SK-MEL-5 (cell line): Measurements from ENCODE around the gene SBNO1. TPM values are rescaled to one million over a fixed set of nuclear protein-coding genes. Genes with fewer than 3 reads are reported as not detected.
A peak's percentile ranks its signal among the peaks of the same experiment; 100 is the strongest.
"Not testable (repeated sequence)": the region's sequence is repeated elsewhere in the genome, so short reads cannot be mapped to it uniquely, and the experiment has no call there.

Experiments used
- DNase-seq: peaks from one replicate; pipeline ENCODE4 v3.0.0-alpha.2; 2016; ENCODE audit warnings: low read depth, low spot score
- in situ Hi-C: cut with HindIII; loops from 2 replicates; pipeline ENCODE4 v1.10.0; 2016; ENCODE audit warnings: low sequenced_read_pairs, high pct_unique_total_duplicates, low pct_unique_long_range_greater_than_20kb
- total RNA-seq: library from RNA; depleted of rRNA; stranded (reverse); fragments of >200 nt; shearing (Covaris generic); gene quantifications from 2 replicates; pipeline ENCODE4 v1.2.3, GENCODE V29; 2014

Gene SBNO1
- total RNA-seq, 1 experiment from 2014 or later: 46.3 TPM

DNA sequence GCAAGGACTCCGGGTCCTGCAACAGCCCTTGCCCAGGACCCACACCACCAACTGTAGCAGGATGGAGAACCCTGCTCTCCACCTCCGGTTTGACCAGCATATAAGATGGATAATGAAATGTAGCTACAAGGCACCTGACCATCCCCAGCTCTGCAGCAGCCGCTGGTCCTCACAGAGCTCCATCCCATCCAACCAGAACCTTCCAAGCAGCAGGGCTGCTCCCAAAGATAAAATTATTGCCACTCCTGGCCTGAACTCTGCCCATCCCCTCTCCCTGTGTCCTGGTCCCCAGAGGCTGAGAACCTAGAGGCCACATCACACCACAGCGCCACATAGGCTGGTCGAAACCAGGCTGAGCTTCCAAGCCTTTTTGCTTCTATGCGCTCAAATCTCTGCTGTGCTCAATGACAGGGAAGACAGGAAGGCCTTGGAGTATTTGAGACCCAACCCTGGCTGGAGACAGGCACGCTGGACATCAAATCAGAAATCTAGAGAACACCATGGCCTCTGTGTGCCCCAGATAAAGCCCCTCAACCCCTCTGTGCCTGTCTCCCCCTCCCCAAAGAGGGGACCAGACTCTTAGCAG is 97.2 kb downstream of the SBNO1 start:
- no peak for DNase-seq
- in situ Hi-C loops: no loop called here

DNA sequence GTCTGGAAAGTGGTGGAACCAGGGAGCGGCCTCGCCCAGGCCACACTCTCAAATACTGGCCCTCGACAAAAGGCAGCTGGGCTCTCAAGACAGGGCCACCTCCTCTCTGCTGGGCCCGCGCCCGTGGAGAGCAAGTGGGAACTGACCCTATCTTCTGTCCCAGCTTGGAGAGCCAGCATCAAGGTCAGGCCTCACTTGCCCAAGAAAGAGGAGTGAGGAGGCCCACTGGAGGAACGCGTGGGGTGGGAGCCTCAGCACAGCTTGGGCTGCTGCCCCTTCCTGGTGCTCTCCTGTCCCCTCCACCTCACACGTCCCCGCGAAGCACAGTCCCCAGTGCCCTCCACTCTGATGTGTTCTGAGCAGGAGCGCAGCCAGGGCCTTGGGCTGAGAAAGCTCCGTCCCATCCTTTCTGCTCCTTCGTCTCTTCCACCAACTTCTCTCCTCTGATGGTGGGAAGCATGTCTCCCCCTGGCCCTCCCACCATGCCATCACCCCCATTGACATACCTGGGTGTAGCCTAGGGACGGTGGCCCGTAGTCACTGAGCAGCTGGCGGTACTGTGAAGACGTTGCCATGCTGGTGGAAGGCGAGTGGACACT is 97.9 kb downstream of the SBNO1 start:
- in situ Hi-C loops: no loop called here
- no peak for DNase-seq

DNA sequence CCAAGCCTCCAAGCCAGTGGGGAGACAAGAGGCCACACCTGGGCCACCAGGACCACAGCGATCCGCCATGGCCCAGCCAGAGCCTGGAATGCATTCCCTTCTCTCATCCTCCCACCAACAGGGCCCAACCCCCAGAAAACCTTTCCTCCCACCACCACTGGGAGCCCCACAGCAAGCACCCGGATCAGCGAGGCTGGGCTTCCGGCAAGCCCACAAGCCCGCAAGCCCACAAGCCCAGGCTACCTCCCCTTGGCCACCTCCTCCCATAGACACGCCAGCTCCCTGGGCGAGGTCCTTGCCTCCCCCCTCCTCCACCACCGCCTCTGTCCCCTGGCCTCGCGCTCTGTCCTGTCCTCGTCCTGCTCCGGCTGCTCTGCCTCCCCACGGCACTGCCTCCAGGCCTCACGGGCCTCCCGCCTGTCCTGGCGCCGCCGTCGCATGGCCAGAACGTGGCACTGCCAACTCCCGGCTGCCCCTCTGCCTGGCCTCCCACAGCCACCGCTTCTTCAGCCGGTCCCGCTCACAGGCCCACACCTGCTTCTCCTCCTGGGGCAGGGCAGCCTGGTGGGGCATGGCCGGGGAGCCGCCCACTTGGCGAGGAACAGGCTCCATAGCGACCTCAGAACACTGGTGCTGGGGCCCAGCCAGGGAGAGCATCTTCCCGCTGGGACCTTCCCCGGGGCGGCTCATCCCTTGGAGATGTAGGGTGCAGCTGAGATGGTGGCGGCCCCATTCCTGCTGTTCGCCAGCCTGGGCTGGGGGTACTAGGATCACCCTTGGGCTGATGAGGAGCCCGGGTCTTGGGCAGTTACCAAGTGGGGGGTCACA is 98.6 kb downstream of the SBNO1 start:
- DNase-seq: no peak

DNA sequence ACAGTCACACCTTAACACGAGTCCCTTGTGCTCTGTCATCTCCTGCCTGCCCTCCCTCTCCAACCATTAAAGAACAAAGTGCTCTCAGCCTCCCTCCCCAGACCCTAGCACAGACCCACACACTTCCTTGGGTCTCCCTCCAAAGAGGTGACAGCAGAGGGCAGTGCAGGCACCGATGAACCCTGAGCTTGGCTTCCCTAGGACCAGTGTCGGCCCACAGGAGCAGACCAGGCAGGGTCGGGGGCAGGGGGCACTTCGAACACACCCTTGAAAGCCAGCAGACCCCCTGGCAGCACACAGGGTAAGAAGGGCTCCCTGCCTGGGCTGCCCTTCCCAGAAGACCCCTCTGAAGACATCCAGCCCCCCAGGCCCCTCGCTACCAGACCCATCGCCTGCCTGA is 100.0 kb downstream of the SBNO1 start:
- in situ Hi-C loops: no loop called here
- peak; percentile 55 for DNase-seq

More for the DNA sequence above, 98.6 kb downstream of the SBNO1 start:
- in situ Hi-C loops: no loop called here

DNA sequence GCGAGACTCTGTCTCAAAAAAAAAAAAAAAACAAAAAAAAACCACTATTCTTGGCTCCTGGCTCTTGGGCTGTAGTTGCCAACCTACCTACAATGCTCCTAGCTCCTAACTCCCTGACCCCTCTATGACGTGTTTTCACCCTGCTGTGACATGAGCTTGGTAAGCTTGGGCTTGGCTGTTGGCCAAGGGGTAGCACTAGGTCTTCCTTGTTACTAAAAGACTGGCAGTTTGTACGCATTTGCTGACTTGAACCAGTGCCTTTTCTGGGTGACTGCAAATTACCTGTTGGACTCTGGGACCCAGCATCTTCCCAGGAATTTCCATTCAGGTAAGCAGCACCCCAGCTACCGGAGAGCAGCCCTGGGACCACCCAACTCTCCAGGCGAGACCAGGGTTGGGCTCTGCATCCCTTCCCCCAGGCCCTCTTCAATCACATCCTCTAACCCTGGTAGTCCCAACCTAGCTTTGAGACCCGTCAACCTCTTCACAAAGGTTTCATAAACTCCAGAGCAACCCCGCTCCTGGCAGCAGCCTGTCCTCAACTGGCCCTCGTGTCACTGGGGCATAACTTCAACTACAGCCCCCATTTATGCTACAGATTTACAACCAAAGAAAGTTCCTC is 101.3 kb downstream of the SBNO1 start:
- DNase-seq: no peak
- in situ Hi-C loops: no loop called here

DNA sequence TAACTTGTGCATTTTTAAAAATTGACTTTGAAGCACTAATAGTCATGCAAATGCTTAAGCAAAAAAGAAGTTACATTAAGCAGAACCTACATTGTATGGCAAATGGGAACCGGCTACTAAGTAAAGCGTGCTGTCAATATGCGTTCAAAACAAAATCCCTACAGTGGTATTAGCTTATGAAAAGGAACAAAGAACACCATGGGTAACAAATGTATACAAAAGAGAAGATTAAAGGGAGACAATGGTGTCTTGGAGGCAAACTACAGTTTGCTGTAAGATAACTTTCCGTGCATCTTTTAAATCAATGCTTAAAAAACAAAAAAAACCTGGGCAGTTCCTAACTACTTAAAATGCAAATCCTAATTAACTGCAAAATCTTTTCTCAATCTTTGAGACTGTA is 103.5 kb downstream of the SBNO1 start:
- no peak for DNase-seq
- in situ Hi-C loops: no loop called here

DNA sequence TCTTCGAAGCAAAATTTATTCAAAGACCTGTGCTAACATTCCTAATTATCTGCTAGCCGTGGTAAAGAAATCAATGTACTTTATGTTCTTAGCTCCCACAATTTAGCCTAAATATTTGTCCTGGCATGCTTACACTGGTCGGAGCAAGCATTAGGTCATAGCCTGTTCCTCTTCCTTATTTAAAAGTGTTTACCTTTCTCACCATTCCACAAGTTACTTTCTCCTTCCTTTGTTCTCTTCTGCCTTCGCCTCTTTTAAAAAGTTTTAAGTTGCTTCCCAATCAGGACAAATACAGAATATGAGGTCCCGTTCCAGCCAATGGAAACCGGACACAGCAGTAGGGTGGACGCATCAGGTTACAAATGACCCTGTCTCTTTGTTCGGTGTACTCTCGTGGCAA is 104.6 kb downstream of the SBNO1 start:
- no peak for DNase-seq
- in situ Hi-C loops: no loop called here

DNA sequence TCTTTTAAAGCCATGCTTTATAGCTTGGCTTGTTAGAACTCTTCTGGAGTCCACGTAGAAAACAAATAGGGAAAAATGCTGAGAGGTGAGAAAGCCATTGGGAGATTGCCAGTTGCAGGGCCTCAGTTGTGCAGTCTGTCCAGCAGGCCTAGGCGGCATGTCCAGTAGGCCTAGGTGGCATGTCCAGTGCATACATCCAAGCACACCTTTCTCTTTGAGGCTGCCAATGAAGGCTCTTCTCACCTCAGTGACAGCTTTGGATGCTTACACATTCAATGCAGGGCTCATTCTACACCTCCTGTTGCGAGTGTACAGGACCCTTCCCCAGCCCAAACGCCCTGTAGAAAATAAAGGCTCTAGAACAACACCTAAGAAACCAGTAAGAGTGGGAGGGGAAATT is 106.1 kb downstream of the SBNO1 start:
- in situ Hi-C loops: no loop called here
- DNase-seq: no peak

DNA sequence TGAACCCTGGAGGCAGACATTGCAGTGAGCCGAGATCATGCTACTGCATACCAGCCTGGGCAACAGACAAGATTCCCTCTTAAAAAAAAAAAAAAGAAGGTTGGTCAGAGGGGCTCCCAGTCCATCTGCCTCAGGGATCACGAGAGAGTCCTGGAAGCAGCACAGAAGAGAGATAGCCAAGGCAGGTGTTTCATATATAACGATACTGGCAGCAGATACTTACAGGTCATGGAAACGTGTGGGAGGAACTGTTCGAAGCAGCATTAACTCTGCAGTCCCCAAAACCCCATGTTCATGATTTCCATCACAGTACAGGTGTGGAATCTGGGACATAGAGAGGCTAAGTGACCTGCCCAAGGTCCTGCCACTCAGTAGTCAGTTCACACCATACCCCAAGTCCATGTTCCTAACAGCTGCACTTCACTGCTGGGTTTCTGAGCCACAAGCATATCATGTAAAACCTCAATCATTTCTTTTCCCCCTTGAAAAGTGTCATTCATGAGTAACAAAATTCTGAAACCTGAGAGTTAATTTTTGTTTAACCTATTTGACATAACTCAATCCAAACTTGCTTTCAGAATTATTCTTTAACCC is 109.7 kb downstream of the SBNO1 start:
- in situ Hi-C loops: no loop called here
- no peak for DNase-seq

DNA sequence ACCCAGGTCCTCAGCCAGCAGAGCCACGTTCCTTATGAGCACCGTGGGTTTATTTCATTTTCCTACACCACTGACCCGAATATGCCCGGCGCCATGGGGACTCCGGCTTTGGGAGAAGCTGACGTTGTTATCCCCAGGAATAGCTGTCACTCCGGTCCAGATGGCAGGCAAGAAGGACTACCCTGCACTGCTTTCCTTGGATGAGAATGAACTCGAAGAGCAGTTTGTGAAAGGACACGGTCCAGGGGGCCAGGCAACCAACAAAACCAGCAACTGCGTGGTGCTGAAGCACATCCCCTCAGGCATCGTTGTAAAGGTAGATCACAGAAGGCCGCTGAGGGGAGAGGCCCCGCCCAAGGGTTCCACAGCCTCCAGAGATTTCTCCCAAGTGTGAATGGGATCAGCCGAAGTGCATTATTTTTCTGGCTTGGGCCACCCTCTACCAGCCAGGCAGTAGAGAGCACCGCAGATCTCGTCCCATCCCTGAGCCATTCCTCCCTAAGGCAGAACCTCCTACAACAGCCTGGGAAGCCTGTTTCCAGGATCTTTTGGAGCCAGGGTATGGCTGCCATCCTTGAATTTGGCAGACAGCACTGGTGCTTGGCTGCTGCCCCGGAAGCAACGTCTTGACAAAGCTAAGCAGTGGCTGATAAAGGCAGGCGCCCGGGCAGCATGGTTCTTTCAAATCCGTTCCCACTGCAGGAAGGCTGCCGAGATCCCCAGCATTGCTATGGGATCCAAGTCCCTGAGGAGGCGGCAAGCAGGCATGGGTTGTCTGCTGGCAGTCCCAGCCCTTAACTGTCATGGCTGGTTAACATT is 110.8 kb downstream of the SBNO1 start:
- in situ Hi-C loops: no loop called here
- no peak for DNase-seq

DNA sequence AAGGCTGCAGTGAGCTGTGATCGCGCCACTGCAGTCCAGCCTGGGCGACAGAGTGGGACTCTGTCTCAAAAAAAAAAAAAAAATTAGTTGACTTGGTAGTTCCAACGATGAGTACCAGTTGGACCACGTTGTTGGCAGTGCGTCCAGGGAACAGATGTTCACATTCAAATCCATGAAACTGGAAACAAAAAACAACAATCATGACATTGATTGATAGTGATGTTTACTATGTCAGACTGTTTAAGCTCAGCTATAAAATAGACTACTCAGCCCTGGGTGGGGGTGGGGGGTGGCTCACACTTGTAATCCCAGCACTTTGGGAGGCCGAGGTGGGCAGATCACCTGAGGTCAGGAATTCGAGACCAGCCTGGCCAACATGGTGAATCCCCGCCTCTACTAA is 112.3 kb downstream of the SBNO1 start:
- DNase-seq, in situ Hi-C loops: not testable (repeated sequence)

DNA sequence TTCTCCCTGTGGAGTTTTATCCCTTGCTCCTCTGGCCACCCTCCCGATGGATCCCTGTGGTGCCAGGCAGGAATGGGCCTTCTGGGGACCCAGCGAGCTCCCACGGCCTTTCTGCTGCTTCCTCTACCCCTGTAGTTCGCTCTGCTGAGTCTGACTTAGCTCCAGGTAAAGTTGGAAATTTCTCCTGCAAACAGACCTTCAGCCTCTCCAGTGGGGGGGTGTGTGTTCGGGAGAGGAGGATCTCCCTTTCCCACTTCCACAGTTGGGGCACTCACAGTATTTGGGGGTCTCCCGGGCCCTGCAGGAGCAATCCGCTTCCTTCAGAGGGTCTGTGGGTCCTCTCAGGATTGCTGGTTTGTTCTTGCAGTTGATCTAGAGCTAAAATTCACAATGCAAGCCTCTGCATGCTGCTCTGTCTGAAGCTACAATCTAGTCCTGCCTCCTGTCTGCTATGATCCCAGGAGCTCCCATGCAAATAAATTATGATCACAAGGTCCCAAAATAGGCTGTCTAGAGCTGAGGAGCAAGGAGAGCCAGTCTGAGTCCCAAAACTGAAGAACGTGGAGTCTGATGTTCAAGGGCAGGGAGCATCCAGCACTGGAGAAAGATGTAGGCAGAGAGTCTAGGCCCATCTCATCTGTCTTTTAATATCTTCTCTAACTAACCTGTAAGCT is 113.1 kb downstream of the SBNO1 start:
- in situ Hi-C loops: no loop called here
- no peak for DNase-seq

DNA sequence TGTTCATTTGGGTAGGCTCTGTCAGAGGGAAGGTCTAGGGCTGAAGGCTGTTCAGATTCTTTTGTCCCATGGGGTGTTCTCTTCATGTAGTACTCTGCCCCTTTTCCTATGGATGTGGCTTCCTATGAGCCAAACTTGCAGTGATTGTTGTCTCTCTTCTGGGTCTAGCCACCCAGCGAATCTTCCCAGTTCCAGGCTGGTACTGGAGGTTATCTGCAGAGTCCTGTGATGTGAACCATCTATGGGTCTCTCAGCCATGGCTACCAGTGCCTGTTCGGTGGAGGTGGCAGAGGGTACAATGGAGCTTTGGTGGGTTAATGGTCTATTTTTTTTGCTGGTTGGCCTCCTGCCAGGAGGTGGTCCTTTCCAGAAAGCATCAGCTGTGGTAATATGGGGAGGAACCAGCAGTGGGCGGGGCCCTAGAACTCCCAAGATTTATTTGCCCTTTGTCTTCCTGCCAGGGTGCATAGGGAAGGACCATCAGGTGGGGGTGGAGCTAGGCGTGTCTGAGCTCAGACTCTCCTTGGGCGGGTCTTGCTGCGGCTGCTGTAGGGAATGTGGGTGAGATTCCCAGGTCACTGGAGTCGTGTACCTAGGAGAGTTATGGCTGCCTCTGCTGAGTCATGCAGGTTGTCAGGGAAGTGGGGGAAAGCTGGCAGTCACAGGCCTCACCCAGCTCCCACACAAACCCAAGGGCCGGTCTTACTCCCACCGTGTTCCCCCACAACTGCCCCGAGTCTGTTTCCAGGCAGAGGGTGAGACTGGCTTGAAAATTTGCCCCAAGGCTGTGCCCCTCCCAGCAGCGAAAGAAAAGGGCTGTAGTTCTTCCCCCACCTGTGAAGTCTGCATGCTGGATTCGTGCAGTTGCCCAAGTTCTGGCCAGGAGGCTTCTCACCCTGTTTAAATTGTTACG is 113.9 kb downstream of the SBNO1 start:
- no peak for DNase-seq
- in situ Hi-C loops: no loop called here

DNA sequence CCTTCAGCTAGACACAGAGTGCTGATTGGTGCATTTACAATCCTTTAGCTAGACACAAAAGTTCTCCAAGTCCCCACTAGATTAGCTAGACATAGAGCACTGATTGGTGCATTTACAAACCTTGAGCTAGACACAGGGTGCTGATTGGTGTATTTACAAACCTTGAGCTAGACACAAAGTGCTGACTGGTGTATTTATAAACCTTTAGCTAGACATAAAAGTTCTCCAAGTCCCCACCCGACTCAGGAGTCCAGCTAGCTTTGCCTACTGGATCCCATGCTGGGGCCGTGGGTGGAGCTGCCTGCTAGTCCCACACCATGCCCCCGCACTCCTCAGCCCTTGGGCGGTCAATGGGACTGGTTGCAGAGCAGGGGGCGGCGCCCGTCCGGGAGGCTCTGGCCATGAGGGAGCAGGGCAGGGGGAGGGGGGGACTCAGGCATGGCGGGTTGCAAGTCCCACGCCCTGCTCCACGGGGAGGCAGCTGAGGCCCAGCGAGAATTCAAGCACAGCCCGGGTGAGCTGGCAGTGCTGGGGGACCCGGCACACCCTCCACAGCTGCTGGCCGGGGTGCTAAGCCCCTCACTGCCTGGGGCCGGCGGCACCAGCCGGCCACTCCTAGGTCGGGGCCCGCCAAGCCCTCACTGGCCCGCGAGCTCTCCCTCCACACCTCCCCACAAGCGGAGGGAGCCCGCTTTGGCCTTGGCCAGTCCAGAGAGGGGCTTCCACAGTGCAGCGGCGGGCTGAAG is 115.5 kb downstream of the SBNO1 start:
- in situ Hi-C loops, DNase-seq: not testable (repeated sequence)

DNA sequence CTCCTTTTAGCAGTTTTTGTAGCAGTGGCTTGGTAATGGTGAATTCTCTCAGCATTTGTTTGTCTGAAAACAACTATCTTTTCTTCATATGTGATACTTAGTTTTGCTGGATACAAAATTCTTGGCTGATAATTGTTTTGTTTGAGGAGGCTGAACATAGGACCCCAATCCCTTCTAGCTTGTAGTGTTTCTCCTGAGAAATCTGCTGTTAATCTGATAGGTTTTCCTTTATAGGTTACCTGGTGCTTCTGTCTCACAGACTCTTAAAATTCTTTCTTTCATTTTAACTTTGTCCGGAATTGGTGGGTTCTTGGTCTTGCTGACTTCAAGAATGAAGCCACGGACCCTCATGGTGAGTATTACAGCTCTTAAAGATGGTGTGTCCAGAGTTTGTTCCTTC is 116.5 kb downstream of the SBNO1 start:
- in situ Hi-C loops, DNase-seq: not testable (repeated sequence)
